HepG2 (cell line): ENCODE data around the gene EGLN2. TPM values are rescaled to one million over a fixed set of nuclear protein-coding genes. Genes with fewer than 3 reads are reported as not detected.
A peak's percentile ranks its signal among the peaks of the same experiment; 100 is the strongest.

Experiments
- CTCF ChIP-seq: sonication (generic); formaldehyde crosslinking; IDR thresholded peaks from 2 replicates; pipeline ENCODE4 v1.5.0; 2020; ENCODE audit warnings: mild to moderate bottlenecking, missing genetic modification reagents, moderate library complexity
- DMAP1 ChIP-seq: IDR thresholded peaks from 2 replicates; pipeline ENCODE4 v1.6.1; 2016
- NCOA2 ChIP-seq: sonication (generic); formaldehyde crosslinking; IDR thresholded peaks from 2 replicates; pipeline ENCODE4 v1.8.0; 2022; ENCODE audit warnings: inconsistent platforms
- NPAS2 ChIP-seq: sonication (generic); formaldehyde crosslinking; IDR thresholded peaks from 2 replicates; pipeline ENCODE4 v1.8.0; 2022; ENCODE audit warnings: mild to moderate bottlenecking, missing genetic modification reagents, borderline replicate concordance
- NR1H2 ChIP-seq: sonication (generic); formaldehyde crosslinking; IDR thresholded peaks from 2 replicates; pipeline ENCODE4 v1.8.1; 2022; ENCODE audit warnings: low read depth, missing genetic modification reagents, borderline replicate concordance
- RARG ChIP-seq: sonication (generic); formaldehyde crosslinking; IDR thresholded peaks from 2 replicates; pipeline ENCODE4 v1.4.0; 2020; ENCODE audit warnings: low read depth, mild to moderate bottlenecking, missing genetic modification reagents
- SIN3A ChIP-seq: IDR thresholded peaks from 2 replicates; pipeline ENCODE4 v1.6.1; 2011; ENCODE audit warnings: low read depth, mild to moderate bottlenecking, control low read depth, low read length, borderline replicate concordance
- SP2 ChIP-seq: sonication (generic); formaldehyde crosslinking; IDR thresholded peaks from 2 replicates; pipeline ENCODE4 v1.5.1; 2020; ENCODE audit warnings: mild to moderate bottlenecking, missing genetic modification reagents
- SSRP1 ChIP-seq: IDR thresholded peaks from 2 replicates; pipeline ENCODE4 v1.6.1; 2016; ENCODE audit warnings: control low read depth
- TEAD3 ChIP-seq: optimal IDR thresholded peaks from 2 replicates; pipeline ENCODE3; 2016; ENCODE audit warnings: borderline replicate concordance
- THAP7 ChIP-seq: sonication (generic); formaldehyde crosslinking; IDR thresholded peaks from 2 replicates; pipeline ENCODE4 v1.8.1; 2023; ENCODE audit warnings: mild to moderate bottlenecking, missing genetic modification reagents
- USF2 ChIP-seq, 2 experiments: sonication (generic) in 1 of 2; formaldehyde crosslinking in 1 of 2; IDR thresholded peaks; 2 replicates each; pipeline versions ENCODE4 v1.5.1 to v1.6.1; 2011 to 2020; ENCODE audit warnings: borderline replicate concordance in 1 of 2, low read depth in 1 of 2, low read length in 1 of 2, mild to moderate bottlenecking in 1 of 2, missing genetic modification reagents in 1 of 2, moderate library complexity in 1 of 2
- ZNF18 ChIP-seq: sonication (generic); formaldehyde crosslinking; IDR thresholded peaks from 2 replicates; pipeline ENCODE4 v1.8.0; 2022; ENCODE audit warnings: mild to moderate bottlenecking, missing genetic modification reagents; ENCODE audit not compliant: insufficient replicate concordance
- ZNF3 ChIP-seq: IDR thresholded peaks from 2 replicates; pipeline ENCODE4 v1.7.0; 2017; ENCODE audit warnings: inconsistent platforms
- ZNF746 ChIP-seq: sonication (generic); formaldehyde crosslinking; IDR thresholded peaks from 2 replicates; pipeline ENCODE4 v1.8.0; 2022; ENCODE audit warnings: mild to moderate bottlenecking, missing genetic modification reagents
- ZNF816 ChIP-seq: sonication (generic); formaldehyde crosslinking; IDR thresholded peaks from 2 replicates; pipeline ENCODE4 v1.8.0; 2022; ENCODE audit warnings: missing genetic modification reagents, mild to moderate bottlenecking, borderline replicate concordance
- ZXDC ChIP-seq: sonication (generic); formaldehyde crosslinking; IDR thresholded peaks from 2 replicates; pipeline ENCODE4 v1.5.0; 2020; ENCODE audit warnings: mild to moderate bottlenecking, missing genetic modification reagents
- polyA plus RNA-seq, 8 experiments: library from polyadenylated mRNA; depleted of rRNA in 3 of 8; stranded (reverse) in 7 of 8; unstranded in 1 of 8; fragments of >200 nt; fragmentation: Illumina TruSeq in 4 of 8; extraction: Trizol in 4 of 8; gene quantifications; 2 replicates each; pipeline versions ENCODE4 v1.2.1 to v1.2.3, GENCODE V29; 2011 to 2016; ENCODE audit warnings: low read depth in 4 of 8, missing spikeins in 1 of 8, mixed read lengths in 1 of 8; ENCODE audit not compliant: insufficient read depth in 1 of 8
- total RNA-seq, 5 experiments: library from RNA; depleted of rRNA; stranded (reverse); fragments of >200 nt; fragmentation: Illumina TruSeq; extraction: Trizol; gene quantifications; 2 replicates each; pipeline ENCODE4 v1.2.3, GENCODE V29; 2016; ENCODE audit warnings: low read depth in 1 of 5
- TF ChIP-seq, protein P1 (sequence below): sonication (generic); formaldehyde crosslinking; IDR thresholded peaks from 2 replicates; pipeline ENCODE4 v1.4.0; 2020; ENCODE audit warnings: missing genetic modification reagents
- TF ChIP-seq, protein P2 (sequence below): IDR thresholded peaks from 2 replicates; pipeline ENCODE4 v1.6.1; 2012; ENCODE audit warnings: inconsistent platforms

EGLN2 gene
- total and polyA plus RNA-seq, 2 of the 13 experiments (the other 11 are each of a cell fraction or from before 2014, with no cell fraction given), result 16.5 to 40.8 TPM

DNA sequence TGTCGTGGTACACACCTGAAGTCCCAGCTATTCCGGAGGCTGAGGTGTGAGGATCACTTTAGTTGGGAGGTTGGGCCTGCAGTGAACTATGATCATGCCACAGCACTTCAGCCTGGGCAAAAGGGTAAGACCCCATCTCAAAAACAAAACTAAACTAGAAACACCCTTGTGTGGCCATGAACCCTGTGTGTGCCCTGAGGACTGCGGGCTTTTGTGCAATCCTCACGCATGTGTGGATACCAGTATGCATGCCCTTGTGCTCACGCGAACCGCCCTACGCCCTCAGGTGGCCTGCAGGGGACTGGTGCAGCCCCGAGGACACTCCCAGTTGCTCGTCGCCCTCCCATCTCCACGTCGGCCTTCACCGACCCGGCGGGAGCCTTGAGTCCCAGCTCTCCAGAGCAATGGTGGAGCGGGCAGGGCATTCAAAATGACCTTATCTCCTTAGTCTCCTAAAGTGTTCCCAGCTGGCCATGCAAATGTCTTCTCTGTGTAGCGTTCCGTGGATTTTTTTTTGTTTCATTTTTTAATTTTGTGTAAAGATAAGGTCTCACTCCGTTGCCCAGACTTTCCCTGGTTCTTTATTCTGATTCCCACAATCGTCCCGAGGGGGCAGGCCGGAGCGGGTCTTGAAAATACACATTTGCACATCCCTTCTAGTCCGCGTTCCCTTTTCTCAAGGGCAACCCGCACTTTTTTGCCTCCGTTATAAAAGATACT, 868 bp upstream of the EGLN2 start (continued):
- TF ChIP-seq ZXDC (no peak), NCOA2 (CRISPR knock-in tag) (peak; percentile 45; the same call in 1 of the 2 replicates), SIN3A (no peak; the same call in 1 of the 2 replicates), RARG (CRISPR knock-in tag) (no peak), USF2 (IDR thresholded peaks at IDR 0.05; ENCODE audit: low read depth, low read length) (no peak), USF2 (CRISPR knock-in tag; IDR thresholded peaks at IDR 0.05; ENCODE audit: borderline replicate concordance) (peak; percentile 33; the same call in 1 of the 2 replicates), ZNF18 (CRISPR knock-in tag) (no peak), DMAP1 (CRISPR knock-in tag) (peak; percentile 74), NPAS2 (CRISPR knock-in tag) (no peak), SSRP1 (CRISPR knock-in tag) (no peak), ZNF746 (peak; percentile 60), ZNF3 (CRISPR knock-in tag) (peak; percentile 68), ZNF816 (CRISPR knock-in tag) (0 out of 2 replicates have a peak, but pooled peaks have one; percentile 26), CTCF (peak; percentile 89), NR1H2 (CRISPR knock-in tag) (no peak), TEAD3 (CRISPR knock-in tag) (peak; percentile 91), THAP7 (CRISPR knock-in tag) (peak; percentile 73), SP2 (CRISPR knock-in tag) (0 out of 2 replicates have a peak, but pooled peaks have one; percentile 7)
- TF ChIP-seq, protein P1, sequence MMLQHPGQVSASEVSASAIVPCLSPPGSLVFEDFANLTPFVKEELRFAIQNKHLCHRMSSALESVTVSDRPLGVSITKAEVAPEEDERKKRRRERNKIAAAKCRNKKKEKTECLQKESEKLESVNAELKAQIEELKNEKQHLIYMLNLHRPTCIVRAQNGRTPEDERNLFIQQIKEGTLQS (CRISPR knock-in tag), result peak; percentile 17; the same call in 1 of the 2 replicates
- TF ChIP-seq, protein P2, sequence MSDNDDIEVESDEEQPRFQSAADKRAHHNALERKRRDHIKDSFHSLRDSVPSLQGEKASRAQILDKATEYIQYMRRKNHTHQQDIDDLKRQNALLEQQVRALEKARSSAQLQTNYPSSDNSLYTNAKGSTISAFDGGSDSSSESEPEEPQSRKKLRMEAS, result peak; percentile 93
